GM12864 (cell line): Measurements from ENCODE around the gene SEC14L5.

Source experiments
- DNase-seq: peaks from one replicate; pipeline ENCODE4 v3.0.0-alpha.2; 2011; ENCODE audit warnings: low read depth
- H3K4me3 ChIP-seq: 2 replicates; pipeline ENCODE4 v1.5.1; 2011; ENCODE audit warnings: mild to moderate bottlenecking, low read depth, low read length, control low read depth
- TF ChIP-seq, protein P1 (sequence below): IDR thresholded peaks from 2 replicates; pipeline ENCODE4 v1.5.1; 2011; ENCODE audit warnings: low read depth, mild to moderate bottlenecking, moderate library complexity, low read length, control low read depth, inconsistent platforms; ENCODE audit errors: missing control alignments

The SEC14L5 gene

DNA sequence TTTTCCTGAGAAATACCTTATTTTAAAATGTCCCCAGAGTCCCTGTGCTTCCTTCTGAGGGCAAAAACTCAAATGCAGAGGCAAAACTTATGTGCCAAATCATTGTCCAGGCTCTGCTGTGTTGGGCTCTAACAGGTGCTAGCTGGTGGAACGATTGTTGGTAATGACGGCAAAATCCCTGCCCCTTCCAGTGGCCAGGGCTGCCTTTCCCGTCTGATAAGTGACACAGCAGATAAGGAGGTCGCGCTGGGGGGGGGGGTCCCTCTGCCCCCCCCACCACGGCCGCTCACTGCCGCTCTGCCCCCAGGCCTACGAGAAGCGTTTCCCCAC lies 29.1 kb downstream of the SEC14L5 start:
- H3K4me3 ChIP-seq = no peak overlapping the region
- DNase-seq = no peak
- TF ChIP-seq, protein P1, sequence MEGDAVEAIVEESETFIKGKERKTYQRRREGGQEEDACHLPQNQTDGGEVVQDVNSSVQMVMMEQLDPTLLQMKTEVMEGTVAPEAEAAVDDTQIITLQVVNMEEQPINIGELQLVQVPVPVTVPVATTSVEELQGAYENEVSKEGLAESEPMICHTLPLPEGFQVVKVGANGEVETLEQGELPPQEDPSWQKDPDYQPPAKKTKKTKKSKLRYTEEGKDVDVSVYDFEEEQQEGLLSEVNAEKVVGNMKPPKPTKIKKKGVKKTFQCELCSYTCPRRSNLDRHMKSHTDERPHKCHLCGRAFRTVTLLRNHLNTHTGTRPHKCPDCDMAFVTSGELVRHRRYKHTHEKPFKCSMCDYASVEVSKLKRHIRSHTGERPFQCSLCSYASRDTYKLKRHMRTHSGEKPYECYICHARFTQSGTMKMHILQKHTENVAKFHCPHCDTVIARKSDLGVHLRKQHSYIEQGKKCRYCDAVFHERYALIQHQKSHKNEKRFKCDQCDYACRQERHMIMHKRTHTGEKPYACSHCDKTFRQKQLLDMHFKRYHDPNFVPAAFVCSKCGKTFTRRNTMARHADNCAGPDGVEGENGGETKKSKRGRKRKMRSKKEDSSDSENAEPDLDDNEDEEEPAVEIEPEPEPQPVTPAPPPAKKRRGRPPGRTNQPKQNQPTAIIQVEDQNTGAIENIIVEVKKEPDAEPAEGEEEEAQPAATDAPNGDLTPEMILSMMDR = no peak

DNA sequence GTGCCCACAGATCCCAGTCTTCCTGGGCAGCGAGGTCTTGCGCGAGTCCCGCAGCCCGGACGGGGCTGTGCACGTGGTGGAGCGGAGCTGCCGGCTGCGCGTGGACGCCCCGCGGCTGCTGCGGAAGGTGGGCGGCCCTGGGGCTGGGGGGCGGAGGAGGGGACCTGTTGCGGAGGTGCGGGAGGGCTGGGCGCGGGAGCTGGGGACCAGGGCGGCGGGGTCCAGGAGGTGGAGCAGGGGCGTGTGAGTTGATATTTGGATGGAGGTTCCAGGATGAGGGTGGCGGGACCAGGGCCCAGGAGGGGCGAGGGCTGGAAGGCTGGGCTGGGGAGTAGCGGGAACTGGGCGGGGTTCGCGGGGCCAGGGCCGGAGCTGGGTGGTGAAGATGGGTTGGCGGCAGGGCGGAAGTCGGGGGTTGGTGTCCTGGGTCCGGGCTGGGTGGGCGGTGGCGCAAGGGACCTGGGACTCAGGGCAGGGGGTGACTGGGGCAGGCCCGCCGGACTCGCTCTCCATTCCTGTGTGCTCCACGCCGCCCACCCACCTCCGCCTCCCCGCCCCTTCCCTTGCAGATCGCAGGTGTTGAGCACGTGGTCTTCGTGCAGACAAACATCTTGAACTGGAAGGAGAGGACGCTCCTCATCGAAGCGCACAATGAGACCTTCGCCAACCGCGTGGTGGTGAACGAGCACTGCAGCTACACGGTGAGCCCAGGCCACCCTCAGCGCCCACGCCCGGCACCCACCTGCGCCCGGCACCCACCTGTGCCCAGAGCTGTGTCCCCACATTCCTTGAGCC lies 29.6 kb downstream of the SEC14L5 start:
- no peak overlapping the region for H3K4me3 ChIP-seq
- TF ChIP-seq, protein P1 = no peak
- no peak for DNase-seq

DNA sequence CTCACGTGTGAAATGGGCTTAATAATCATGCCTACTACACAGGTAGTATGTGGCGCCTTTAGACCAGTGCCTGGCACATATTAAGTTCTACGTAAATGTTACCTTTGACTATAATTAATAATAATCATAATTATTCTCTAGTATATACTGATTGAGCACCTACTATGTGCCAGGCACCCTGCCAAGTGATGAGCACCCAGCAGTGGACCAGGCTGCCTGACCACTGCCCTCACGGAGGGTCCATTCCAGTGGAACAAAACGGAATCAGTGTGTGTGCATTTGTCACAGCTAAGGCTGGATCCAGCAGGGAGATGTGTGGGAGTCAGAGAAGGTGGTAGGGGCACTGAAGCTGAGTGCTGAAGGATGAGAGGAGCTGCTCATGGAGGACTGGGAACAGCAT lies 30.5 kb downstream of the SEC14L5 start:
- TF ChIP-seq, protein P1 = no peak

DNA sequence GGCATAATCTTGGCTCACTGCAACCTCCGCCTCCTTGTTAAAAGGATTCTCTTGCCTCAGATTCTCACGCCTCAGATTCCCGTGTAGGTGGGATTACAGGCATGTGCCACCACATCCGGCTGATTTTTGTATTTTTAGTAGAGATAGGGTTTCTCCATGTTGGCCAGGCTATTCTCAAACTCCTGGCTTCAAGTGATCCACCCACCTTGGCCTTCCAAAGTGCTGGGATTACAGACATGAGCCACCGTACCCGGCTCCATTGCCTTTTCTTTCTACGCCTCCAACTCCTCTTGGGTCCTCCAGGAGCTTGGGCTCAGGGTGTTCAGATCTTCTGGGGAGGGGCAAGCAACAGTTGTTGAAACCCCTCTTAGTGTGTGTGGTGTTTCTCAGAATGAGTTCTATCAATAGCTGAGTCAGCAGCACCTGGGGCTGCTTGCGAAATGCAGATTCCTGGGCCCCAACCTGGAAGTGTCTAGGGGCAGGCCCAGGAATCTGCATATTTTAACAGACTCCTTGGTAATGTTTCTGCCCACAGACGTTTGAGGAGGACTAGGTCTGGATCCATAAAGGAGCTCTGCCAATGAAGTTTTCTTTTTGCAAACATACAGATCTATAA lies 31.4 kb downstream of the SEC14L5 start:
- TF ChIP-seq, protein P1 = no peak
- no peak for DNase-seq
- H3K4me3 ChIP-seq = no peak overlapping the region

More for the DNA sequence above, 30.5 kb downstream of the SEC14L5 start:
- no peak overlapping the region for H3K4me3 ChIP-seq
- no peak for DNase-seq

DNA sequence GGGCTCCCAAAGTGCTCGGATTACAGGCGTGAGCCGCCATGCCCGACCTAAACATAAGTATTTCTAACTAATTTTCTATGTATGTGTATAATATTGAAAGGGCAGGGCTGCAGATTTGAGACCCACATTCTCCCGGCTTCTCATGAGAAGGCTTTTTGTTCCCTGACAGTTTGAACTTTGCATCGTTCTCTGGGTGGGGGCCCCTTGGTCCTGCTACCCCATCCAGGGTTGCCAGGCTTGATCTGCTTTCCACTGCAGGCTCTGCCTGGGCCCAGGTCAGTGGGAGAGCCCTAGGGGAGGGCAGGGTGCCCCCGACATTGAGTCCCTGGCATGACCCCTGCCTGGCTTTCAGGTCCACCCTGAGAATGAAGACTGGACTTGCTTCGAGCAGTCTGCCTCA lies 32.3 kb downstream of the SEC14L5 start:
- no peak for DNase-seq
- TF ChIP-seq, protein P1 = no peak
- H3K4me3 ChIP-seq = no peak overlapping the region

DNA sequence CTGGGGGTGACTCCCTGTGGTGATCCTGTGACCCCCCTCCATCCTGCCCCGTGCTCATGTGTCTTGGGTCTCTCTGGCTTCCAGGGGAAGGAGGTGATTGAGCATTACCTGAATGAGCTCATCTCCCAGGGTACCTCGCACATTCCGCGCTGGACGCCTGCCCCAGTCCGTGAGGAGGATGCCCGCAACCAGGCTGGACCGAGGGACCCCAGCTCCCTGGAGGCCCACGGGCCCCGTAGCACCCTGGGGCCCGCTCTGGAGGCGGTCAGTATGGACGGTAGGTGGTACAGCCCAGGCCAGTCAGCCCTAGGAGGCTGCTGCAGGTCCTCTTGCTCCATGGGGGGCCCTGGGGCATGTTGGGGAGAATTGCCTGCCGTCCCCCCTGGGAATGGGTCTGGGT lies 33.6 kb downstream of the SEC14L5 start:
- TF ChIP-seq, protein P1 = no peak
- DNase-seq = no peak
- H3K4me3 ChIP-seq = no peak overlapping the region

DNA sequence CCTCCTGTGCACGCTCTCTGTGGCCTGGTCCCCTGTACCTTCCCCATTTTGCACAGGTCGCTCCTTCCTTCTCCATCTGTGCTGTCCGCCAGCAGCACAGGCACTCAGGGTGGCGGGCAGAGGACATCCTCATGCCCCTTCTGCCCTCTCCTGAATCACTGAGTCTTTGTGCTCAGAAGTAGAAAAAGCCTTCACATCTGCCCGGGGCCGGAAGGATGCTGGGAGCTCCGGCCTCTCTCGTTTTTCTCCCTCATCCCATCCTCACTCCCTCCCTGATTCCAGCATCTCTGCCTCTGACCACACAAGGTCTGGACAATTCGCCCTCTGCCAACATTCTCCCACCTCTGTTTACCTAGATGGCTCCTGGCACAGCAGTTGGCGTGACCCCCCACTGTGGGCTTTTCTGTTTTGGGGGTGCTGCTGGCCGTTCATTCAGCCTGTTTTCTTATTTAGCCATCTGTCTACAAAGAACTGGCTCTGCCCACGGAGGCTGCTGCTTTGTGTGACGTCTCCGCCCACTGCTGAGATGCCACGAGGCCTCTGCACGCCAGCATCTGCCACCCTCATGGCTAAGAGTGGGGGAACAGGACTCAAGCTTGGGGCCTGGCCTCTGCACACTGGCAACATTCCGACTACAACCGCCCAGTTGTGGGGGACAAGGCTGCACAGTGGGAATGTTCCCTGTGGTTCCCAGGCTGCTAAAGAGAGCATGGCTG lies 36.7 kb downstream of the SEC14L5 start:
- no peak overlapping the region for H3K4me3 ChIP-seq
- no peak for DNase-seq
- TF ChIP-seq, protein P1 = no peak
